Measurements from ENCODE around the gene TSBP1. TPM values are rescaled to one million over a fixed set of nuclear protein-coding genes. Genes with fewer than 3 reads are reported as not detected.

TSBP1 gene
- total RNA-seq, 1 donor from 2014 or later = not detected

DNA sequence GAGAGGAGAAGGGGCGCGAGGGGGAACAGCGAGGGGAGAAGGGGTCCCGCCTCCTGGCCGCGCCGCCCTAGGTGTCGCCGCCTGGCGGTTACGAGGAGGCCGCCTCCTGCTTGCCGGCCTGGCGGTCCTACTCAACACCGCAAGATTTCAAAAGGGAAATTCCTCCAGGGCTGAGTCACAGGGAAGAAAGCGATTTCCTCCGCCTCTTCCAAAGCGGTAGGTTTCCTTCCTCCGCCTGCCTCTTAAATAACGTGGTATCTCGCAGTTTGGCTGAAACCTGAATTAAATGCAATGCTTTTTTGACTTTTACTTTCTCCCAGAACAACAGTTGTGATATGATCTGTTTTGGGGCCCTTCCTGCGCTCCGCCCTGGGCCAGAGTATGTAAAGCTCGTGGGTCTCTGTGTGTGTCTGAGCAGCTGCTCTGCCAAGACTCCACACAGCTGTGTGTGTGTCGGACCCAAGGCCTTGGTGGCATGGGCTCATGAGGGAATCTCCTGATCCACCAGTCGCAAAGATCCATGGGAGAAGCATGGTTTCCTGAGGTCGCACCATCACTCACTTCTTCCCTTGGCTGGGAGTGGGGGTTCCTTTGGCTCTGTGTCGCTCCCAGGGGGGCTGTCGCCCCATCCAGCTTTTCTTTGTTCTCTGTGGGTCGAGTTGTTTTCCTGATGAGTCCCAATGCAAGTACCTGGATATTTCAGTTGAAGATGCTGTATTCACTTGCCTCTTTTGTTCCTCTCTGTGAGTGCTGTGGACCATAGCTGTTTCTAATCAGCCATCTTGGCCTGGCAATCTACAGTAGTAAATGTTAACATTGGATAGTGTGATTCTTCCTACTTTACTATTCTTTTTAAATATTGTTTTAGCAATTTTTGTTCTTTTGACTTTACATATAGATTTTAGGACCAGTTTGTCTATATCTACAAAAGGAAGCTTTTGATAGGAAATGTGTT is 116.2 kb downstream of the TSBP1 start:
- Mint-ChIP-seq H3K9me3 (ENCODE audit: low read depth) (peaks cover 13% of the 10 kb centered on the region), H3K36me3 (ENCODE audit: insufficient read depth) (no peaks in the 10 kb centered on the region), H3K4me3 (ENCODE audit: low read depth) (peak overlapping the region; percentile 70), H3K4me1 (ENCODE audit: low read depth) (peaks cover 2% of the 10 kb centered on the region), H3K27ac (peak overlapping the region; percentile 68), H3K27me3 (peaks cover 17% of the 10 kb centered on the region)
- peak; percentile 56 for DNase-seq (ENCODE audit: low spot score, unreplicated experiment)
- TF ChIP-seq, protein P1, sequence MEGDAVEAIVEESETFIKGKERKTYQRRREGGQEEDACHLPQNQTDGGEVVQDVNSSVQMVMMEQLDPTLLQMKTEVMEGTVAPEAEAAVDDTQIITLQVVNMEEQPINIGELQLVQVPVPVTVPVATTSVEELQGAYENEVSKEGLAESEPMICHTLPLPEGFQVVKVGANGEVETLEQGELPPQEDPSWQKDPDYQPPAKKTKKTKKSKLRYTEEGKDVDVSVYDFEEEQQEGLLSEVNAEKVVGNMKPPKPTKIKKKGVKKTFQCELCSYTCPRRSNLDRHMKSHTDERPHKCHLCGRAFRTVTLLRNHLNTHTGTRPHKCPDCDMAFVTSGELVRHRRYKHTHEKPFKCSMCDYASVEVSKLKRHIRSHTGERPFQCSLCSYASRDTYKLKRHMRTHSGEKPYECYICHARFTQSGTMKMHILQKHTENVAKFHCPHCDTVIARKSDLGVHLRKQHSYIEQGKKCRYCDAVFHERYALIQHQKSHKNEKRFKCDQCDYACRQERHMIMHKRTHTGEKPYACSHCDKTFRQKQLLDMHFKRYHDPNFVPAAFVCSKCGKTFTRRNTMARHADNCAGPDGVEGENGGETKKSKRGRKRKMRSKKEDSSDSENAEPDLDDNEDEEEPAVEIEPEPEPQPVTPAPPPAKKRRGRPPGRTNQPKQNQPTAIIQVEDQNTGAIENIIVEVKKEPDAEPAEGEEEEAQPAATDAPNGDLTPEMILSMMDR (IDR thresholded peaks at IDR 0.05; ENCODE audit: unreplicated experiment) = peak; percentile 84

DNA sequence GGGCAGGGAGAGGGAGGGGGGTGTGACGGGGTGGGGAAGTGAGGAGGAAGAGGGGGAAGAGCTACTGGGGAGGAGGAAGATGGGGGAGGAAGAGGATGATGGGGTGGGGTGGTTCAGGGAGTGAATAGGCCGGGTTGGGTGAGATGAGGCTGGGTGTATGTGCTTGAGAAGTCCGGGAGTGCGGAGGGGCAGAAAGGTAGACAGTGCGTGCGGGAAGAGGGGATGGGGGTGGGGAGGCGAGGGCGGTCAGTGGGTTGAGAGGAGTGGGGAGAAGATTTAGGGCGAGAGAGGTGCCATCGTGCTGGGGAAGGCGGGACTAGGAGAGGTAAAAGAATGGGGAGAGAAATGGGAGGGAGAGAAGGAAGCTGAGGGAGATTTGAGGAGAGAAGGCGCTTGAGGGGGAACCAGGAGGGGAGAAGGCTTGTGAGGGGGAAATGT is 116.9 kb downstream of the TSBP1 start:
- no peaks in the 10 kb centered on the region for H3K36me3 Mint-ChIP-seq (ENCODE audit: insufficient read depth)
- TF ChIP-seq, protein P1 (IDR thresholded peaks at IDR 0.05; ENCODE audit: unreplicated experiment) = no peak
- peaks cover 17% of the 10 kb centered on the region for H3K27me3 Mint-ChIP-seq
- H3K4me3 Mint-ChIP-seq (ENCODE audit: low read depth) = peak overlapping the region; percentile 70
- peaks cover 2% of the 10 kb centered on the region for H3K4me1 Mint-ChIP-seq (ENCODE audit: low read depth)
- H3K27ac Mint-ChIP-seq = no peak overlapping the region
- H3K9me3 Mint-ChIP-seq (ENCODE audit: low read depth) = peaks cover 13% of the 10 kb centered on the region
- no peak for DNase-seq (ENCODE audit: low spot score, unreplicated experiment)

DNA sequence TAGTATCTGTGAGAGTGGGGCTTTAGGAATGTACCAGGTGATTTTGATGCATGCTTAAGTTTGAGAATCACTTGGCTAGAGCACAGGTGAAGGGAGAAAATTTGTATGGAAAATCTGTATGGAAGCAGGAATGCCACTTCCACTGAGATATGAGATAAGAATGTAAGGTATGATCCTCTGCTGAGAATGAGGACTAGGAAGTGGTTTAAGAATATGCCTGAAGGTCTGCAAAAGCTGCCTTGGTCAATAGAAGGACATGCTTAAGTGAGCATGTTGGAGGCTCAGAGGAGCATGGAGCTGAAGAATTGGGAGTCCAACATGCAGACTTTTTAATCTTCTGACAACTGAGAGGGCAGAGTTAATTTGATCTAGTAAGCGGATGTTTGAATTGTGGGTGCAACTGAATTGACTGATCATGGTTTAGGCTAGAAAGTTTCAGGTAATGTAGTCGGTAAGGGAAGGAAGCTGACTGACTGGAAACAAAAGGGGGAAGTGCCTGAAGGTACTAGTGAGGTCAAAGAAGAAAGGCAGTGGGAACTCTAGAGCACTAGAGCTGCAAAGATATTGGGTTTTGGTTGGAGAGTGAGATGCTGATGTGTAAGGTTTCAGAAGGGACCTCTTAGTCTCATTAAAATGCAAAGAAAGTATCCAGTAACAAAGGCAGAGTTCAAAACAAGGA is 119.2 kb downstream of the TSBP1 start:
- Mint-ChIP-seq H3K27ac (no peak overlapping the region), H3K27me3 (peaks cover 17% of the 10 kb centered on the region), H3K9me3 (ENCODE audit: low read depth) (peaks cover 8% of the 10 kb centered on the region), H3K36me3 (ENCODE audit: insufficient read depth) (no peaks in the 10 kb centered on the region), H3K4me3 (ENCODE audit: low read depth) (no peak overlapping the region), H3K4me1 (ENCODE audit: low read depth) (peaks cover 2% of the 10 kb centered on the region)
- TF ChIP-seq, protein P1 (IDR thresholded peaks at IDR 0.05; ENCODE audit: unreplicated experiment) = no peak
- DNase-seq (ENCODE audit: low spot score, unreplicated experiment) = no peak

DNA sequence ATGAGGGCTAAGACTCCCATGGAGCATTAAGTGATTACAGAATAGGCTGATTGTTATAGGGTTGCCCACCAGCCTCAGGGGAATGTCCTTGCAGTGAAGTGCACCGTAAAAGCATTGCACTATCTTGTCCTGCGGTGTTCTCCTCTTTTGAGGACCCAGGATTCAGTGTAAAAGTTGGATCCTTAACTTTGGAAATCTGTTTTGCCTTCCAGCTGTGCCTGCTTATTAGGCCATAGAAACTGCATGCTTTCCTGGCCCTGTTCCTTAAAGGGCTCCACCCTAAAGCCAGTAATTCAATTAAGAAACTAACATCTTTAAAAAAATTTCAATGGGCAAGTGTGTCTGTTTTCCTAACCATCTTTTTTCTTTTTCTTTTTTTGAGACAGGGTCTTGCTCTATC is 122.4 kb downstream of the TSBP1 start:
- peaks cover 18% of the 10 kb centered on the region for H3K27me3 Mint-ChIP-seq
- peaks cover 5% of the 10 kb centered on the region for H3K4me1 Mint-ChIP-seq (ENCODE audit: low read depth)
- H3K36me3 Mint-ChIP-seq (ENCODE audit: insufficient read depth) = no peaks in the 10 kb centered on the region
- no peak for DNase-seq (ENCODE audit: low spot score, unreplicated experiment)
- H3K27ac Mint-ChIP-seq = no peak overlapping the region
- TF ChIP-seq, protein P1 (IDR thresholded peaks at IDR 0.05; ENCODE audit: unreplicated experiment) = no peak
- no peak overlapping the region for H3K4me3 Mint-ChIP-seq (ENCODE audit: low read depth)
- peaks cover 8% of the 10 kb centered on the region for H3K9me3 Mint-ChIP-seq (ENCODE audit: low read depth)

DNA sequence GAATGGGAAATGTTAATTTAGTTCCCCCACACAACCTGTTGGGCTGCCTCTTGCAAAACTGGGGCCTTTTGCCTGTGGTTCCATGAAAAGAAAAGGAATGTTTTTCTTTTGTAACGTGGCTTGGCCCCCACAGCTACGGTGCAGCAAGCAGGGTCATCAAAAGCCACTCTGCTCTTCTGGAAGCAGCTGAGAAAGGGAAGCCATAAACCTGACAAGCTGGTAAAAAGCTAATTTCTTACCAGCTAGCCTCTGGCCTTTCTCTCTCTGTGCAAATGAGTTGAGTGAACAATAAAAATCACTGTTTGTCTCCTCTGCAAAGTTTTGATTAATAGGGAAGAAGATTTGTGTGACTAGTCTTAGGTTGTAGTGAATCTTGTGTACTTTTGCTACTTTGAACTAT is 124.3 kb downstream of the TSBP1 start:
- Mint-ChIP-seq H3K27ac (no peak overlapping the region), H3K4me1 (ENCODE audit: low read depth) (peaks cover 5% of the 10 kb centered on the region), H3K9me3 (ENCODE audit: low read depth) (peaks cover 8% of the 10 kb centered on the region), H3K27me3 (peaks cover 25% of the 10 kb centered on the region), H3K36me3 (ENCODE audit: insufficient read depth) (no peaks in the 10 kb centered on the region), H3K4me3 (ENCODE audit: low read depth) (no peak overlapping the region)
- TF ChIP-seq, protein P1 (IDR thresholded peaks at IDR 0.05; ENCODE audit: unreplicated experiment) = no peak
- no peak for DNase-seq (ENCODE audit: low spot score, unreplicated experiment)

Data from progenitor cell of endocrine pancreas (in vitro differentiated cells).